K562 (cell line): ENCODE results near the gene PTRH2. TPM values are rescaled to one million over a fixed set of nuclear protein-coding genes. Genes with fewer than 3 reads are reported as not detected.
A peak's percentile ranks its signal among the peaks of the same experiment; 100 is the strongest.

Source experiments
- ARNT ChIP-seq, 2 experiments: fragments of 450-650 bp; IDR thresholded peaks; 2 replicates each; pipeline ENCODE4 v1.6.1; 2016; ENCODE audit warnings: mild to moderate bottlenecking in 1 of 2
- BCOR ChIP-seq: fragments of 450-650 bp; IDR thresholded peaks from 2 replicates; pipeline ENCODE4 v1.6.1; 2016
- CREM ChIP-seq: IDR thresholded peaks from 2 replicates; pipeline ENCODE4 v1.6.1; 2014; ENCODE audit warnings: antibody characterized with exemption, low read depth
- E4F1 ChIP-seq: fragments of 250-450 bp; sonication (Bioruptor Pico); IDR thresholded peaks from 2 replicates; pipeline ENCODE4 v1.5.0; 2021; ENCODE audit warnings: mild to moderate bottlenecking, borderline replicate concordance
- GABPA ChIP-seq: fragments of 200-800 bp; sonication (Bioruptor generic); conservative IDR thresholded peaks from 2 replicates; pipeline ENCODE4 v1.6.1; 2016; ENCODE audit warnings: low read depth, missing genetic modification characterization, missing compliant biosample characterization
- KAT2B ChIP-seq: IDR thresholded peaks from one replicate; pipeline ENCODE4 v1.6.1; 2012; ENCODE audit warnings: low read depth, mild to moderate bottlenecking, control low read depth, inconsistent platforms, low read length, moderate library complexity
- SMARCA5 ChIP-seq: fragments of 450-650 bp; IDR thresholded peaks from 2 replicates; pipeline ENCODE4 v1.6.1; 2016
- SP1 ChIP-seq: sonication (generic); formaldehyde crosslinking; IDR thresholded peaks from 2 replicates; pipeline ENCODE4 v1.8.1; 2022; ENCODE audit warnings: mild to moderate bottlenecking, missing genetic modification reagents
- SRSF9 ChIP-seq: fragments of 200-400 bp; formaldehyde crosslinking; IDR thresholded peaks from 2 replicates; pipeline ENCODE4 v1.6.1; 2017; ENCODE audit warnings: low read depth, low read length, borderline replicate concordance
- TCF3 ChIP-seq: sonication (generic); formaldehyde crosslinking; IDR thresholded peaks from 2 replicates; pipeline ENCODE4 v1.4.0; 2020; ENCODE audit warnings: mild to moderate bottlenecking, missing genetic modification reagents
- ZNF324 ChIP-seq: fragments of 250-450 bp; sonication (Bioruptor Pico); IDR thresholded peaks from 2 replicates; pipeline ENCODE4 v1.4.0; 2020; ENCODE audit warnings: mild to moderate bottlenecking
- ZNF589 ChIP-seq: fragments of 200-800 bp; sonication (Bioruptor generic); IDR thresholded peaks from 2 replicates; pipeline ENCODE4 v1.6.1; 2016; ENCODE audit warnings: low read depth, missing genetic modification characterization, missing compliant biosample characterization
- ZNF695 ChIP-seq: fragments of 450-650 bp; formaldehyde crosslinking; IDR thresholded peaks from 2 replicates; pipeline ENCODE4 v1.4.0; 2020; ENCODE audit warnings: mild to moderate bottlenecking, moderate library complexity
- ZNF707 ChIP-seq: fragments of 250-450 bp; sonication (Bioruptor Pico); conservative IDR thresholded peaks from 2 replicates; pipeline ENCODE4 v1.8.0; 2022; ENCODE audit warnings: inconsistent platforms, mild to moderate bottlenecking, moderate library complexity
- polyA plus RNA-seq, 8 experiments: library from polyadenylated mRNA; depleted of rRNA in 4 of 8; stranded (reverse) in 5 of 8; unstranded in 3 of 8; fragments of >200 nt; fragmentation: Nextera tagmentation in 2 of 8; fragmentation: Illumina TruSeq in 1 of 8; extraction: Ambion mirVana in 2 of 8; extraction: Trizol in 1 of 8; gene quantifications; 2 replicates each; pipeline versions ENCODE4 v1.2.1 to v1.2.3, GENCODE V29; 2011 to 2014; ENCODE audit warnings: inconsistent platforms in 1 of 8, missing spikeins in 1 of 8
- total RNA-seq, 7 experiments: library from RNA; depleted of rRNA in 6 of 7; stranded (reverse); fragments of >200 nt in 6 of 7; fragmentation: Illumina TruSeq in 2 of 7; extraction: Trizol in 2 of 7; gene quantifications; 2 replicates each; pipeline versions ENCODE4 v1.2.1 to v1.2.3, GENCODE V29; 2011 to 2021; ENCODE audit warnings: low replicate concordance in 1 of 7
- TF ChIP-seq, protein P1 (sequence below): fragments of 250-450 bp; sonication (Bioruptor Pico); IDR thresholded peaks from 2 replicates; pipeline ENCODE4 v1.4.0; 2020; ENCODE audit warnings: mild to moderate bottlenecking, moderate library complexity
- TF ChIP-seq, protein P2 (sequence below): fragments of 250-450 bp; sonication (Bioruptor Pico); IDR thresholded peaks from 2 replicates; pipeline ENCODE4 v1.4.0; 2020
- TF ChIP-seq, protein P3 (sequence below): IDR thresholded peaks from 2 replicates; pipeline ENCODE4 v1.6.1; 2014; ENCODE audit warnings: antibody characterized with exemption

PTRH2 gene
- total and polyA plus RNA-seq, 9 of the 15 experiments (the other 6 are each of a cell fraction or from before 2014, with no cell fraction given) = 53.1 to 210 (median 126) TPM

GRCh38 chr17:59684967-59685366, 22.3 kb downstream of the PTRH2 start (continued):
- TF ChIP-seq, protein P1, sequence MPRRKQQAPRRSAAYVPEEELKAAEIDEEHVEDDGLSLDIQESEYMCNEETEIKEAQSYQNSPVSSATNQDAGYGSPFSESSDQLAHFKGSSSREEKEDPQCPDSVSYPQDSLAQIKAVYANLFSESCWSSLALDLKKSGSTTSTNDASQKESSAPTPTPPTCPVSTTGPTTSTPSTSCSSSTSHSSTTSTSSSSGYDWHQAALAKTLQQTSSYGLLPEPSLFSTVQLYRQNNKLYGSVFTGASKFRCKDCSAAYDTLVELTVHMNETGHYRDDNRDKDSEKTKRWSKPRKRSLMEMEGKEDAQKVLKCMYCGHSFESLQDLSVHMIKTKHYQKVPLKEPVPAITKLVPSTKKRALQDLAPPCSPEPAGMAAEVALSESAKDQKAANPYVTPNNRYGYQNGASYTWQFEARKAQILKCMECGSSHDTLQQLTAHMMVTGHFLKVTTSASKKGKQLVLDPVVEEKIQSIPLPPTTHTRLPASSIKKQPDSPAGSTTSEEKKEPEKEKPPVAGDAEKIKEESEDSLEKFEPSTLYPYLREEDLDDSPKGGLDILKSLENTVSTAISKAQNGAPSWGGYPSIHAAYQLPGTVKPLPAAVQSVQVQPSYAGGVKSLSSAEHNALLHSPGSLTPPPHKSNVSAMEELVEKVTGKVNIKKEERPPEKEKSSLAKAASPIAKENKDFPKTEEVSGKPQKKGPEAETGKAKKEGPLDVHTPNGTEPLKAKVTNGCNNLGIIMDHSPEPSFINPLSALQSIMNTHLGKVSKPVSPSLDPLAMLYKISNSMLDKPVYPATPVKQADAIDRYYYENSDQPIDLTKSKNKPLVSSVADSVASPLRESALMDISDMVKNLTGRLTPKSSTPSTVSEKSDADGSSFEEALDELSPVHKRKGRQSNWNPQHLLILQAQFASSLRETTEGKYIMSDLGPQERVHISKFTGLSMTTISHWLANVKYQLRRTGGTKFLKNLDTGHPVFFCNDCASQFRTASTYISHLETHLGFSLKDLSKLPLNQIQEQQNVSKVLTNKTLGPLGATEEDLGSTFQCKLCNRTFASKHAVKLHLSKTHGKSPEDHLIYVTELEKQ = no peak
- no peak for TF ChIP-seq SP1
- TF ChIP-seq SMARCA5 = no peak
- TF ChIP-seq CREM = peak; percentile 50
- no peak for TF ChIP-seq ZNF707 (CRISPR knock-in tag)
- TF ChIP-seq SRSF9 = no peak
- no peak for TF ChIP-seq BCOR
- TF ChIP-seq E4F1 (CRISPR knock-in tag) = no peak
- no peak for TF ChIP-seq GABPA
- TF ChIP-seq, protein P2, sequence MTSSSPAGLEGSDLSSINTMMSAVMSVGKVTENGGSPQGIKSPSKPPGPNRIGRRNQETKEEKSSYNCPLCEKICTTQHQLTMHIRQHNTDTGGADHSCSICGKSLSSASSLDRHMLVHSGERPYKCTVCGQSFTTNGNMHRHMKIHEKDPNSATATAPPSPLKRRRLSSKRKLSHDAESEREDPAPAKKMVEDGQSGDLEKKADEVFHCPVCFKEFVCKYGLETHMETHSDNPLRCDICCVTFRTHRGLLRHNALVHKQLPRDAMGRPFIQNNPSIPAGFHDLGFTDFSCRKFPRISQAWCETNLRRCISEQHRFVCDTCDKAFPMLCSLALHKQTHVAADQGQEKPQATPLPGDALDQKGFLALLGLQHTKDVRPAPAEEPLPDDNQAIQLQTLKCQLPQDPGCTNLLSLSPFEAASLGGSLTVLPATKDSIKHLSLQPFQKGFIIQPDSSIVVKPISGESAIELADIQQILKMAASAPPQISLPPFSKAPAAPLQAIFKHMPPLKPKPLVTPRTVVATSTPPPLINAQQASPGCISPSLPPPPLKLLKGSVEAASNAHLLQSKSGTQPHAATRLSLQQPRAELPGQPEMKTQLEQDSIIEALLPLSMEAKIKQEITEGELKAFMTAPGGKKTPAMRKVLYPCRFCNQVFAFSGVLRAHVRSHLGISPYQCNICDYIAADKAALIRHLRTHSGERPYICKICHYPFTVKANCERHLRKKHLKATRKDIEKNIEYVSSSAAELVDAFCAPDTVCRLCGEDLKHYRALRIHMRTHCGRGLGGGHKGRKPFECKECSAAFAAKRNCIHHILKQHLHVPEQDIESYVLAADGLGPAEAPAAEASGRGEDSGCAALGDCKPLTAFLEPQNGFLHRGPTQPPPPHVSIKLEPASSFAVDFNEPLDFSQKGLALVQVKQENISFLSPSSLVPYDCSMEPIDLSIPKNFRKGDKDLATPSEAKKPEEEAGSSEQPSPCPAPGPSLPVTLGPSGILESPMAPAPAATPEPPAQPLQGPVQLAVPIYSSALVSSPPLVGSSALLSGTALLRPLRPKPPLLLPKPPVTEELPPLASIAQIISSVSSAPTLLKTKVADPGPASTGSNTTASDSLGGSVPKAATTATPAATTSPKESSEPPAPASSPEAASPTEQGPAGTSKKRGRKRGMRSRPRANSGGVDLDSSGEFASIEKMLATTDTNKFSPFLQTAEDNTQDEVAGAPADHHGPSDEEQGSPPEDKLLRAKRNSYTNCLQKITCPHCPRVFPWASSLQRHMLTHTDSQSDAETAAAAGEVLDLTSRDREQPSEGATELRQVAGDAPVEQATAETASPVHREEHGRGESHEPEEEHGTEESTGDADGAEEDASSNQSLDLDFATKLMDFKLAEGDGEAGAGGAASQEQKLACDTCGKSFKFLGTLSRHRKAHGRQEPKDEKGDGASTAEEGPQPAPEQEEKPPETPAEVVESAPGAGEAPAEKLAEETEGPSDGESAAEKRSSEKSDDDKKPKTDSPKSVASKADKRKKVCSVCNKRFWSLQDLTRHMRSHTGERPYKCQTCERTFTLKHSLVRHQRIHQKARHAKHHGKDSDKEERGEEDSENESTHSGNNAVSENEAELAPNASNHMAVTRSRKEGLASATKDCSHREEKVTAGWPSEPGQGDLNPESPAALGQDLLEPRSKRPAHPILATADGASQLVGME (CRISPR knock-in tag) = no peak
- TF ChIP-seq ZNF324 (CRISPR knock-in tag) = no peak
- peak; percentile 72; the same call in 1 of the 2 replicates for TF ChIP-seq ZNF589
- TF ChIP-seq, protein P3, sequence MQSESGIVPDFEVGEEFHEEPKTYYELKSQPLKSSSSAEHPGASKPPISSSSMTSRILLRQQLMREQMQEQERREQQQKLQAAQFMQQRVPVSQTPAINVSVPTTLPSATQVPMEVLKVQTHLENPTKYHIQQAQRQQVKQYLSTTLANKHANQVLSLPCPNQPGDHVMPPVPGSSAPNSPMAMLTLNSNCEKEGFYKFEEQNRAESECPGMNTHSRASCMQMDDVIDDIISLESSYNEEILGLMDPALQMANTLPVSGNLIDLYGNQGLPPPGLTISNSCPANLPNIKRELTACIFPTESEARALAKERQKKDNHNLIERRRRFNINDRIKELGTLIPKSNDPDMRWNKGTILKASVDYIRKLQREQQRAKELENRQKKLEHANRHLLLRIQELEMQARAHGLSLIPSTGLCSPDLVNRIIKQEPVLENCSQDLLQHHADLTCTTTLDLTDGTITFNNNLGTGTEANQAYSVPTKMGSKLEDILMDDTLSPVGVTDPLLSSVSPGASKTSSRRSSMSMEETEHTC = no peak
- no peak for TF ChIP-seq KAT2B
- no peak for TF ChIP-seq ZNF695 (CRISPR knock-in tag)
- TF ChIP-seq TCF3 = peak; percentile 97
- peak; percentile 70 to 91; a peak in 2 of 4 replicates for TF ChIP-seq ARNT (IDR thresholded peaks at IDR 0.05)
